Spleen (tissue), 11 donors: Measurements from ENCODE around the gene GTF3C5. TPM values are rescaled to one million over a fixed set of nuclear protein-coding genes. Genes with fewer than 3 reads are reported as not detected.
A peak's percentile ranks its signal among the peaks of the same experiment; 100 is the strongest.

Experiments
- DNase-seq: peaks from one replicate; pipeline ENCODE4 v3.0.0-alpha.2; 2020
- H3K27ac ChIP-seq, 8 donors: fragments of 200-600 bp; sonication (generic) in 7 of 8; 1 replicate in 4 of 8; 2 replicates in 4 of 8; pipeline versions ENCODE4 v1.5.0 to v1.8.0; 2016 to 2021; ENCODE audit warnings: inconsistent platforms in 4 of 8, mild to moderate bottlenecking in 4 of 8, moderate library complexity in 1 of 8
- H3K27me3 ChIP-seq, 7 donors: fragments of 200-600 bp; sonication (generic) in 6 of 7; replicated peaks in 1 of 7; 1 replicate in 4 of 7; 2 replicates in 3 of 7; pipeline versions ENCODE4 v1.5.0 to v1.8.0; 2016 to 2021; ENCODE audit warnings: inconsistent platforms in 3 of 7, mild to moderate bottlenecking in 1 of 7
- H3K36me3 ChIP-seq, 6 donors: fragments of 200-600 bp; sonication (generic) in 5 of 6; 1 replicate in 4 of 6; 2 replicates in 2 of 6; pipeline versions ENCODE4 v1.5.0 to v1.8.0; 2016 to 2021; ENCODE audit warnings: inconsistent platforms in 2 of 6
- H3K4me1 ChIP-seq, 6 donors: fragments of 200-600 bp; sonication (generic) in 5 of 6; 1 replicate in 3 of 6; 2 replicates in 3 of 6; pipeline versions ENCODE4 v1.5.0 to v1.8.0; 2016 to 2021; ENCODE audit warnings: inconsistent platforms in 3 of 6
- H3K4me3 ChIP-seq, 8 donors: fragments of 200-600 bp; sonication (generic) in 7 of 8; 1 replicate in 4 of 8; 2 replicates in 4 of 8; pipeline versions ENCODE4 v1.5.0 to v1.8.0; 2016 to 2021; ENCODE audit warnings: inconsistent platforms in 4 of 8, mild to moderate bottlenecking in 4 of 8, moderate library complexity in 2 of 8
- H3K9me3 ChIP-seq, 8 donors: fragments of 200-600 bp; sonication (generic) in 7 of 8; 1 replicate in 4 of 8; 2 replicates in 4 of 8; pipeline versions ENCODE4 v1.5.0 to v1.8.0; 2016 to 2021; ENCODE audit warnings: inconsistent platforms in 4 of 8
- POLR2A ChIP-seq, 3 donors: fragments of 450-650 bp; IDR thresholded peaks; one replicate each; pipeline ENCODE4 v1.5.1; 2017; ENCODE audit warnings: antibody characterized with exemption in 3 of 3, mild to moderate bottlenecking in 1 of 3
- POLR2AphosphoS5 ChIP-seq, 3 donors: sonication (generic); formaldehyde crosslinking; IDR thresholded peaks; one replicate each; pipeline ENCODE4 v1.5.1; 2017; ENCODE audit warnings: antibody characterized with exemption in 3 of 3
- WGBS, 5 donors: extraction: QIAGEN DNeasy Blood & Tissue Kit in 3 of 5; methylation state at CpG; one replicate each; pipeline versions ENCODE4 v1.1.5 to v1.1.7; 2013 to 2018; 5-methylcytosine and 5-hydroxymethylcytosine counted together
- intact Hi-C: fragments of 100-400 bp; cut with DNase I; formaldehyde crosslinking; loops from one replicate; pipeline ENCODE4 v1.15.0; 2023; ENCODE audit warnings: low total_unique reads
- polyA plus RNA-seq, 3 donors: library from polyadenylated mRNA; stranded (reverse); fragments of 200-250 nt; gene quantifications; one replicate each; pipeline ENCODE4 v1.2.1, GENCODE V29; 2013
- total RNA-seq, 7 donors: library from RNA; depleted of rRNA in 3 of 7; stranded (reverse); fragments of >200 nt in 3 of 7; fragmentation: NEBNext Ultra II Directional in 4 of 7; extraction: Animal tissue kit (Norgen Biotek cat#: 25700) in 4 of 7; gene quantifications; one replicate each; pipeline versions ENCODE4 v1.1.0 to v1.2.1, GENCODE V29; 2016 to 2021
- TF ChIP-seq, protein P1 (sequence below), 11 experiments: fragments of 200-600 bp in 7 of 11; fragments of 450-650 bp in 4 of 11; sonication (generic) in 4 of 11; IDR thresholded peaks in 8 of 11; conservative IDR thresholded peaks in 3 of 11; 1 replicate in 7 of 11; 2 replicates in 4 of 11; pipeline versions ENCODE4 v1.4.0 to v1.8.0; 2016 to 2021; ENCODE audit warnings: antibody characterized with exemption in 11 of 11, inconsistent platforms in 4 of 11, mild to moderate bottlenecking in 1 of 11
- donor health status: healthy with polysubstance abuse.
- donor health status: DM: no; HTN: no; CAD: no; lungs with moderate emphysema.
- donor health status: DM: no; HTN: no; CAD: no.
- donor health status: Bipolar disorder and iron deficiency.
- donor health status: healthy.
- donor health status: DM: no; HTN: no; CAD: no.
- donor health status: DM: yes; HTN: yes; CAD: no.

Gene GTF3C5
- total and polyA plus RNA-seq, 10 donors, result 34.9 to 64.4 (median 47.5) TPM

DNA sequence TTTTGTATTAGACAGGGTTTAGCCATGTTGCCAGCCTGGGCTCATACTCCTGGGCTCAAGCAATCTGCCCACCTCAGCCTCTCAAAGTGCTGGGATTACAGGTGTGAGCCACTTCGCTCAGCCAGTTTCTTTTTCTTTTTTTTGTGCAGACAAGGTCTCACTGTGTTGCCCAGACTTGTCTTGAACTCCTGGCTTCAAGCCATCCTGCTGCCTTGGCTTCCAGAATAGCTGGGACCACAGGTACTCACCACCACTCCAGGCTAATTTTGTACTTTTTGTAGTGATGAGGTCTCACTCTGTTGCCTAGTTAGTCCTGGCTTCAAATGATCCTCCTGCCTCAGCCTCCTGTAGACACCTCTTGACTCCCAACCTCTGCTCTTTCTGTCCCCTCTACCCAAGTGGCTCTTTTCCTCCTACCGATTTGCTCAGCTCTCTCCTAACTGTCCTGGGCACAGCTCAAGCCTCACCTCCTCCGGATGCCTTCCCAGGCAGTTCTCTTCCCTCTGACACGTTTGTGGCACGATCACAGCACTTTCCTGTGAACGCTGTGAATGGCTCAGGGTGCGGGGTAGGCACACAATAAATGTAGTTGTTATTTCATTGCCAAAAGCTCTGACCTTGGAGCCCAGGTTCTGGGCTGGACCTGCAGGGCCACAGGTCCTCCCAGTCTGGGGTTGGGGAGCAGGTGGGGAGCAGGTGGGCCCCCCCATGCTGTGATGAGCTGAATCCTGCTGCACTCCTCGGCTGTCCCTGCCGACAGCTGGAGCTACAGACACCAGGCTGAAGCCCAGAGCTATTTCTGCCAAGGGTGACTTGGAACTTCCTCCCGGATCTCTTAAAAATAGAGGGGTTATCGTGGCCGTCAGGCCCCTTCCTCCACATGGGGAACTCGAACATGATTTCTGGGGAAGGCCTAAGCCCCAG is 28.4 kb upstream of the GTF3C5 start:
- WGBS, 5 donors, result 19 to 26% (median 24%) methylated on average over 7 to 13 of the region's 13 CpGs
- Histone ChIP-seq H3K4me1 (peaks cover 0 to 50% (median 31%) of the 10 kb centered on the region in 6 donors), H3K9me3 (no peaks in the 10 kb centered on the region), H3K27ac (peak overlapping the region in 4 of 8 donors; percentile 10 to 71 (median 56)), H3K4me3 (no peak overlapping the region), H3K36me3 (no peaks in the 10 kb centered on the region), H3K27me3 (peaks cover 0 to 69% (median 0%) of the 10 kb centered on the region in 7 donors)
- intact Hi-C loops, result no loop called here
- TF ChIP-seq POLR2AphosphoS5 (IDR thresholded peaks at IDR 0.05), result no peak
- no peak for TF ChIP-seq POLR2A (IDR thresholded peaks at IDR 0.05)
- TF ChIP-seq, protein P1, sequence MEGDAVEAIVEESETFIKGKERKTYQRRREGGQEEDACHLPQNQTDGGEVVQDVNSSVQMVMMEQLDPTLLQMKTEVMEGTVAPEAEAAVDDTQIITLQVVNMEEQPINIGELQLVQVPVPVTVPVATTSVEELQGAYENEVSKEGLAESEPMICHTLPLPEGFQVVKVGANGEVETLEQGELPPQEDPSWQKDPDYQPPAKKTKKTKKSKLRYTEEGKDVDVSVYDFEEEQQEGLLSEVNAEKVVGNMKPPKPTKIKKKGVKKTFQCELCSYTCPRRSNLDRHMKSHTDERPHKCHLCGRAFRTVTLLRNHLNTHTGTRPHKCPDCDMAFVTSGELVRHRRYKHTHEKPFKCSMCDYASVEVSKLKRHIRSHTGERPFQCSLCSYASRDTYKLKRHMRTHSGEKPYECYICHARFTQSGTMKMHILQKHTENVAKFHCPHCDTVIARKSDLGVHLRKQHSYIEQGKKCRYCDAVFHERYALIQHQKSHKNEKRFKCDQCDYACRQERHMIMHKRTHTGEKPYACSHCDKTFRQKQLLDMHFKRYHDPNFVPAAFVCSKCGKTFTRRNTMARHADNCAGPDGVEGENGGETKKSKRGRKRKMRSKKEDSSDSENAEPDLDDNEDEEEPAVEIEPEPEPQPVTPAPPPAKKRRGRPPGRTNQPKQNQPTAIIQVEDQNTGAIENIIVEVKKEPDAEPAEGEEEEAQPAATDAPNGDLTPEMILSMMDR (IDR thresholded peaks at IDR 0.05 in 8 of 11, conservative IDR thresholded peaks at IDR 0.05 in 3 of 11), result no peak
- peak; percentile 48 for DNase-seq

DNA sequence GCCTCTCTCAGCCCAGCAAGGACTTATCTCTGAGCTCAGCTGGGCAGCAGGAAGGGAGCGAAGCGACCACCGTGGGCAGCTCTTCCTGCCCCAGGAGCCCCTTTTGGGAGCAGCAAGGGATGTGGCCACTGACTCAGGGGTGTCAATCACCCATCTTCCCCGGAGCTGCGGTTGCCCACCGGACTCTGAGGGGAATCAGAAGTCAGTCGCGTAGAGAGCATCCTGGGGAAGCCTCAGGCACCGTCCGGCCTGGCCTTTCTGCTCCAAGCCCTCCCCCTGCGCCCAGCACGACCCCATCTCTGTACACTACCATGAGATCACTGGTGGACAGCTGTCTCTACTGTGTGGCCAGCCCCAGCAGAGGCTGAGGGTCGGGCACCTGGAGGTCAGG is 27.7 kb upstream of the GTF3C5 start:
- peaks cover 0 to 50% (median 31%) of the 10 kb centered on the region in 6 donors for H3K4me1 ChIP-seq
- H3K9me3 ChIP-seq, result no peaks in the 10 kb centered on the region
- intact Hi-C loops, result no loop called here
- no peak overlapping the region for H3K4me3 ChIP-seq
- TF ChIP-seq, protein P1 (IDR thresholded peaks at IDR 0.05 in 8 of 11, conservative IDR thresholded peaks at IDR 0.05 in 3 of 11), result no peak
- no peak for TF ChIP-seq POLR2A (IDR thresholded peaks at IDR 0.05)
- TF ChIP-seq POLR2AphosphoS5 (IDR thresholded peaks at IDR 0.05), result no peak
- 0 to 22% (median 16%) methylated on average over 1 to 13 of the region's 13 CpGs for WGBS, 5 donors
- H3K36me3 ChIP-seq, result no peaks in the 10 kb centered on the region
- peak overlapping the region in 4 of 8 donors; percentile 10 to 71 (median 56) for H3K27ac ChIP-seq
- H3K27me3 ChIP-seq, result peaks cover 0 to 74% (median 0%) of the 10 kb centered on the region in 7 donors
- DNase-seq, result no peak

DNA sequence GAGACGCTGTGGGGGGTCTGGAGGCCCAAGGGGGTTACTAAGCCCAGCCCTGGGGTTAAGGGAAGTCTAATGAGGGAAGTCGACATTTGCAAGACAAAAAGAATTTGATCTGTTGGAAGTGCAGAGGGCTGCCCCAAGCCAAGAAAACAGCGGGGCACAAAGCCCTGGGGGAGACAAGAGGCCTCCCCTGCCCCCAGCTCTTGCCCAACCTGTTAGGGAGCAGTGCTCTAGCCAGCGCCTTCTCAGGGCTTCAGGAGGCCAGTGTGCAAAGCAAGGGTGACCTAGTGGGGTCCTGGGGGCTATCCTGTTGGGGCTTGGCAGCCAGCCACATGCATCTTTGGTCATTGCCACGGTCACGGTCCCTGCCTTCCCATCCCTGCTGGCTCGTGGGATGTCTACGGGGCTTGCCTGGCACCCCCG is 27.1 kb upstream of the GTF3C5 start:
- Histone ChIP-seq H3K27ac (peak overlapping the region in 5 of 8 donors; percentile 47 to 71 (median 66)), H3K4me3 (no peak overlapping the region), H3K36me3 (no peaks in the 10 kb centered on the region), H3K4me1 (peaks cover 0 to 45% (median 31%) of the 10 kb centered on the region in 6 donors), H3K9me3 (no peaks in the 10 kb centered on the region), H3K27me3 (peaks cover 0 to 80% (median 0%) of the 10 kb centered on the region in 7 donors)
- TF ChIP-seq, protein P1 (IDR thresholded peaks at IDR 0.05 in 8 of 11, conservative IDR thresholded peaks at IDR 0.05 in 3 of 11), result no peak
- no peak for TF ChIP-seq POLR2A (IDR thresholded peaks at IDR 0.05)
- DNase-seq, result peak; percentile 35
- 10 to 26% (median 19%) methylated on average over 4 to 9 of the region's 9 CpGs for WGBS, 5 donors
- intact Hi-C loops, result no loop called here
